Liver (tissue), 3 donors: Measurements from ENCODE around the gene FOXN4.

ENCODE experiments used
- EGR1 ChIP-seq, 2 donors: IDR thresholded peaks; 2 replicates each; pipeline ENCODE4 v1.6.1; 2016 to 2018; ENCODE audit warnings: antibody characterized with exemption in 2 of 2, low read depth in 2 of 2
- SP1 ChIP-seq: IDR thresholded peaks from 2 replicates; pipeline ENCODE4 v1.6.1; 2018; ENCODE audit warnings: antibody characterized with exemption, mild to moderate bottlenecking
- YY1 ChIP-seq: IDR thresholded peaks from 2 replicates; pipeline ENCODE4 v1.6.1; 2016; ENCODE audit warnings: antibody characterized with exemption, mild to moderate bottlenecking
- TF ChIP-seq, protein P1 (sequence below): fragments of 150-350 bp; IDR thresholded peaks from 2 replicates; pipeline ENCODE4 v1.5.1; 2017; ENCODE audit warnings: improper control_type of control experiment, low read depth, low read length; ENCODE audit not compliant: missing input control
- donor health status: healthy.
- donor health status: healthy.

DNA sequence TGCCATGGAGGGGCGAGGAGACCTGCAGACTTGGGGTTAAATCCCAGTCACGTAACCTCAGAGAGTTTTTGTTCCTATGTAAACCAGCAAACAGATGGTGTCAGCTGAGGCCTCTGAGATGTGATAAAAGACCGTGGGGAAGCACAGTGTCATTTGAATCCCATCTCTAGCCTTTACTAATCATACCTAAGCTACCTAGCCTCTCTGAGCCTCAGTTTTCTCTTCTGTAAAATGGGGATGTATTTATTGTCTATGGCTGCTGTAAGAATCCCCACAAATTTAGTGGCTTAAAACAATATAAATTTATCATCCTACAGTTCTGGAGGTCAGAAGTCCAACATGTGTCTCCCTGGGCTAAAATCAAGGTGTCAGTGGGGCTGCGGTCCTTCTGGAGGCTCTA is 33.9 kb downstream of the FOXN4 start:
- TF ChIP-seq SP1: no peak
- TF ChIP-seq, protein P1, sequence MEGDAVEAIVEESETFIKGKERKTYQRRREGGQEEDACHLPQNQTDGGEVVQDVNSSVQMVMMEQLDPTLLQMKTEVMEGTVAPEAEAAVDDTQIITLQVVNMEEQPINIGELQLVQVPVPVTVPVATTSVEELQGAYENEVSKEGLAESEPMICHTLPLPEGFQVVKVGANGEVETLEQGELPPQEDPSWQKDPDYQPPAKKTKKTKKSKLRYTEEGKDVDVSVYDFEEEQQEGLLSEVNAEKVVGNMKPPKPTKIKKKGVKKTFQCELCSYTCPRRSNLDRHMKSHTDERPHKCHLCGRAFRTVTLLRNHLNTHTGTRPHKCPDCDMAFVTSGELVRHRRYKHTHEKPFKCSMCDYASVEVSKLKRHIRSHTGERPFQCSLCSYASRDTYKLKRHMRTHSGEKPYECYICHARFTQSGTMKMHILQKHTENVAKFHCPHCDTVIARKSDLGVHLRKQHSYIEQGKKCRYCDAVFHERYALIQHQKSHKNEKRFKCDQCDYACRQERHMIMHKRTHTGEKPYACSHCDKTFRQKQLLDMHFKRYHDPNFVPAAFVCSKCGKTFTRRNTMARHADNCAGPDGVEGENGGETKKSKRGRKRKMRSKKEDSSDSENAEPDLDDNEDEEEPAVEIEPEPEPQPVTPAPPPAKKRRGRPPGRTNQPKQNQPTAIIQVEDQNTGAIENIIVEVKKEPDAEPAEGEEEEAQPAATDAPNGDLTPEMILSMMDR: no peak
- TF ChIP-seq EGR1 (IDR thresholded peaks at IDR 0.05; ENCODE audit: low read depth in 2 of 2): no peak
- no peak for TF ChIP-seq YY1
